ENCODE results near the gene CFAP20.
"Not testable (repeated sequence)": the region's sequence is repeated elsewhere in the genome, so short reads cannot be mapped to it uniquely, and the experiment has no call there.

The CFAP20 gene

DNA sequence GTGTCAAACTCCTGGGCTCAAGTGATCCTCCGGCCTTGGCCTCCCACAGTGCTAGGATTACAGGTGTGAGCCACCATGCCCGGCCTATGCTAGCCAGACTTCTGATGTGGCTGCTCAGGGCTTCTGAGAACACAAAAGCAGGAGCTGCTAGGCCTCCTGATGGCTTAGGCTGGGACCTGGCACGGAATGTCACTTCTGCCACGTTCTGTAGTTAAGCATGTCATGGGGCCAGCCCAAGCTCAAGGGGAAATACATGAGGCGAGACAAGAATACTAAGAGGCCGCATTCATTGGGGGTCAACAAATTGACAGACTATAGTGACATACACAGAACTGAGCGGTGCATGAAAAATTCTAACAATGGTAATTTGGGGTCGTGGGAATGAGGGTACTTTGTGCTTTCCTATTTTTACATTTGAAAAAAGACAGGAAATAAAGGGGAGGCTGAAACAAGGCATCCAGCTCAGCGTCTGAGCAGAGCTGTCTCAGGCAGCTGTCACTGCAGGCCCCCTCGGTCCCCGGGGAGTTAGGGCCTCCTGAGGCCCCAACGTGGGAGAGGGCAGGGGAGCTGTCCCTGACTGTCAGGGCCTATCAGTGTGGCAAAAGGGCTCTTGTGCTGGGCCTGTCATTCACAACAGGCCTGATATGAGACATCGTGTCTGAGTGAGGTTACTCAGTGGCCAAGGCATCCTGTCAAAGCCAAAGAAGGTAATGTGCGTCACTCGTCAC, 26.4 kb downstream of the CFAP20 start:
- peaks cover 61% of the 10 kb centered on the region for H3K4me1 ChIP-seq
- no peak for TF ChIP-seq Cebpa-rat (IDR thresholded peaks at IDR 0.05)
- no peaks in the 10 kb centered on the region for H4K20me1 ChIP-seq
- peak overlapping the region; percentile 52; the same call in 1 of the 2 replicates for H3K27ac ChIP-seq
- H3K4me2 ChIP-seq: peak overlapping the region; percentile 65
- no peaks in the 10 kb centered on the region for H3K36me3 ChIP-seq
- peak overlapping the region; percentile 40; the same call in 1 of the 2 replicates for H3K9ac ChIP-seq
- no peak overlapping the region for H3K4me3 ChIP-seq
- H3K9me3 ChIP-seq: no peaks in the 10 kb centered on the region
- no peaks in the 10 kb centered on the region for H3K27me3 ChIP-seq

DNA sequence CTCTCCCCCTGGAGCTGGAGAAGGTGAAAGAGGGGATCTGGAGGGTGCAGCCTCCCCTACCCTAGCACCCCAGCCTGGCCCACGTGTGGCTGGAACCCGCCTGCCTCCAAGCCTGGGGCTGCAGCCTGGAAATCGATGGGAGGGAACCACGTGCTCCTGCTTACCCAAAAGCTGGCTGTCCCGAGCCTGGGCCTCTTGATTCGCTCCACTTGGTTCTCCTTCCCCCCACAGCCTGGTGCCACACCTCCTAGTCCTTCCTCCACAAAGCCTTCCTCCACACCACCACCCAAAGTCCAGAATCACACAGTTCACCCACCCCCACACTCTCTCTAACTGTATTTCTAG, 29.3 kb downstream of the CFAP20 start:
- Histone ChIP-seq H3K36me3 (no peaks in the 10 kb centered on the region), H3K27me3 (no peaks in the 10 kb centered on the region), H3K9ac (peak overlapping the region; percentile 30), H4K20me1 (no peaks in the 10 kb centered on the region), H3K27ac (no peak overlapping the region), H3K9me3 (no peaks in the 10 kb centered on the region), H3K4me3 (no peak overlapping the region), H3K4me1 (peaks cover 58% of the 10 kb centered on the region), H3K4me2 (peak overlapping the region; percentile 75)
- no peak for TF ChIP-seq Cebpa-rat (IDR thresholded peaks at IDR 0.05)

DNA sequence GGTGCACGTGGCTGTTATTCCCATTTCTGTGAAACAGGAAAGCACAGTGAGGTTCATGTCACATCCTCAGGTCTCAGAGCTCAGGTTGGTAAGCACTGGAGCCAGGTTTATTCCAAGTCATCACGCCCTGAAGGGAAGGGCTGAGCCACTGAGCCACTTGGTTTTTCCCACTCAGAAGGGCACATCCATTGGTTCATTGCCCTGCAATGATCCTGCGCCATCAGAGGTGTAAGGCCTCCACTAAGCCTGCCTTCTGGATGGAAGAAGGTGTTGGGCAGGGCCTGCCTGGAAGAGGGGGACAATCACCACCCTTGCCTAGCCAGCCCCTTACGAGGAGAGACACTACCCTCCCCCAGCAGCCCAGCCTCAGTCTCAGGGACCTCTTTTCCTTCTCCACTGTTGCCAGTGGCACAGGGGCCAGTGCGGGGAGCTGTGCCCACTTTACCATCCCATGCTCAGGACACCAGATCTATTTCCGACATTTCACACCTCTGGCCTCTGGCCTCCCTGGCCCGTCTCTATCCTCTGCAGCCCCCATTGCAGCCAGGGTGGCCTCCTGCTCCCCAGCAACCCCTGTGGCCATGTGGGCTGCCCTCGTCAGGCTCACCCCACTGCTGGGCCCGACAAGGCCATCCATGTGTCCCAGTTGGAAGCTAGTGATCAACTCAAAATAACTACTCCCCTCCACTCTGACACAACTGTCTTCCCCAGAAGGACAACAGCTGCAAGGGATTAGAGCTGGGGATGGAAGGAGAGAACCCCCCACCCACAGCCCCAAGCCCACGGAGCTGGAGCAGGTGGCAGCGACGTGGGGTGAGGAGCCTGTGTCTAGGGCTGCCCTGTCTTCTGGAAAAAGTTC, 29.9 kb downstream of the CFAP20 start:
- peak overlapping the region; percentile 75 for H3K4me2 ChIP-seq
- H3K9me3 ChIP-seq: no peaks in the 10 kb centered on the region
- TF ChIP-seq Cebpa-rat (IDR thresholded peaks at IDR 0.05): no peak
- no peak overlapping the region for H3K27ac ChIP-seq
- no peak overlapping the region for H3K4me3 ChIP-seq
- peaks cover 57% of the 10 kb centered on the region for H3K4me1 ChIP-seq
- H3K27me3 ChIP-seq: no peaks in the 10 kb centered on the region
- H3K9ac ChIP-seq: peak overlapping the region; percentile 30
- H4K20me1 ChIP-seq: no peaks in the 10 kb centered on the region
- no peaks in the 10 kb centered on the region for H3K36me3 ChIP-seq

DNA sequence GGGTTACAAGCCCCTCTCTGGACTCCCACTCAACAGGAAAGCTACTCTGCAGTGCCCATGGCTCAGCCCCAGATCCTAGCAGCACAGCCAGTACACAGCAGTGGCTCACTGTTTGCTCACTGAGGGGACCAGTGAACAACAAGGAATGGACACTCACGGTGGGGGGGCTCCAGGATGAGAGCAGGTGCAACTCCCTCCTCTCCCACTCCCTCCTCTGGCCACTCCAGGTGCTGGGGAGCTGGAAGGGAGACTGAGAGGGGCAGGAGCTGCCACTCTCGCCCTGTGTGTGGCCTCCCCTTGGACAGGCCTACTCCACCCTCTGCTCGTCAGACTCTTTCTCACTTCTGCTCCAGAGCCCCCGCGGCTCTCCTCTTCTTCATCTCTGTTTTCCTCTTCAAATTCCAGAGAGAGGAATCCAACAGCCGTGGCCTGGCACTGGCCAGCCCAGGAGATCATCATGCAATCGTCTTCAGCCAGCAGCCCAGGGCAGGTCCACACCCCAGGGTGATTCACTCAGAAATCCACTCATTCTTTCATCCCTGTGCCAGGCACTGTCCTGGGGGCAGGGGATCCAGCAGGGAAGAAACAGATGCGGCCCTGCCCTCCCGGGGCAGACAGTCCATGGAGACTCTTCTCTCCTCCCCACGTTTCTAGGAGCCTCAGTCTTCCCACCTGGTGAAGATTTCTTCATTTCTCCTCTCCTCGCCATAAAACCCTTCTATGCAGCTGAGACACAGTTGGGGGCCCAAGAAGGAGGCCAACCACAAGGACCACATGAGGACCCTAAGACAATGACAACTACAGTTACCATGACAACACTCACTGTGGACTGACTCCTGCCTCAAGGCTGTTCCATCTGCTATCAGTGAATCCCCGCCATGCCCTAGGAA, 30.7 kb downstream of the CFAP20 start:
- peaks cover 54% of the 10 kb centered on the region for H3K4me1 ChIP-seq
- H4K20me1 ChIP-seq: no peaks in the 10 kb centered on the region

DNA sequence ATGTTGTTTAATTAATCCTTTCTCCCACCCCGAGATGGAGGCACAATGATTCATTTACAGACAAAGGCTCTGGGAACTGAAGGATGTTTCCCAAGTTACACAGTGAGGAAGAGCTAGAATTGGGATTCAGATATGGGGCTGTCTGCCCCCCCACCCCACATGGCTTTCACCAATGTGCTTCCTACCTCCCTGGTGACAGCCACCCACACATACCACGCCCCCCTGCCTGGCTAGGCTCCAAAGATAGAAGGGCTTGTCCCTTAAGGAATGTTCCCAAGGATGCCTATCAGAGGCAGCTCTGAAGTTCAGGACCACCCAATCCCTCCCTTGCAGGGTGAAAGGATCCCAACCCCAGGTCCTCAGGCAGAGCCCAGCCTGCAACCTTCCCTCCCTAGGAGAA, 32.9 kb downstream of the CFAP20 start:
- no peaks in the 10 kb centered on the region for H3K9me3 ChIP-seq
- H3K9ac ChIP-seq: no peak overlapping the region
- H4K20me1 ChIP-seq: no peaks in the 10 kb centered on the region
- H3K36me3 ChIP-seq: no peaks in the 10 kb centered on the region
- H3K4me2 ChIP-seq: no peak overlapping the region
- H3K27me3 ChIP-seq: no peaks in the 10 kb centered on the region
- H3K4me1 ChIP-seq: peaks cover 32% of the 10 kb centered on the region
- TF ChIP-seq Cebpa-rat (IDR thresholded peaks at IDR 0.05): no peak
- H3K4me3 ChIP-seq: no peak overlapping the region
- H3K27ac ChIP-seq: no peak overlapping the region

More for the DNA sequence above, 30.7 kb downstream of the CFAP20 start:
- Histone ChIP-seq H3K4me3 (no peak overlapping the region), H3K27ac (no peak overlapping the region), H3K27me3 (no peaks in the 10 kb centered on the region), H3K9me3 (no peaks in the 10 kb centered on the region), H3K36me3 (no peaks in the 10 kb centered on the region), H3K9ac (no peak overlapping the region), H3K4me2 (no peak overlapping the region)
- TF ChIP-seq Cebpa-rat (IDR thresholded peaks at IDR 0.05): no peak

DNA sequence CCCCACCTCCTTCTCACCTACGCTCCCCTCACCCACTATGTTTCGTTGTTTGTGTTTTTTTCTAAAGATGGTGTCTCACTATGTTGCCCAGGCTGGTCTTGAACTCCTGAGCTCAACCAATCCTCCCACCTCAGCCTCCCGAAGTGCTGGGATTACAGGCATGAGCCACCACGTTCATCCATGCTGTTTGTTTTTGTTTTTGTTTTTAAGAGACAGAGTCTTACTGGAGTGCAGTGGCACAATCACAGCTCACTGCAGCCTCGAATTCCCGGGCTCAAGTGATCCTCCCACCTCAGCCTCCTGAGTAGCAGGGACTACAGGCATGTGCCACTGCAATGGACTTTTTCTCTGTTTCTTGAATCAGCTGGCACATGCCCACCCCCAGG, 33.6 kb downstream of the CFAP20 start:
- not testable (repeated sequence) for H3K9ac ChIP-seq, H3K27ac ChIP-seq, H3K36me3 ChIP-seq, H4K20me1 ChIP-seq, H3K27me3 ChIP-seq, H3K9me3 ChIP-seq, H3K4me3 ChIP-seq
- Histone ChIP-seq H3K4me2 (peak overlapping the region; percentile 25; the same call in 1 of the 2 replicates), H3K4me1 (peaks cover 25% of the 10 kb centered on the region)

DNA sequence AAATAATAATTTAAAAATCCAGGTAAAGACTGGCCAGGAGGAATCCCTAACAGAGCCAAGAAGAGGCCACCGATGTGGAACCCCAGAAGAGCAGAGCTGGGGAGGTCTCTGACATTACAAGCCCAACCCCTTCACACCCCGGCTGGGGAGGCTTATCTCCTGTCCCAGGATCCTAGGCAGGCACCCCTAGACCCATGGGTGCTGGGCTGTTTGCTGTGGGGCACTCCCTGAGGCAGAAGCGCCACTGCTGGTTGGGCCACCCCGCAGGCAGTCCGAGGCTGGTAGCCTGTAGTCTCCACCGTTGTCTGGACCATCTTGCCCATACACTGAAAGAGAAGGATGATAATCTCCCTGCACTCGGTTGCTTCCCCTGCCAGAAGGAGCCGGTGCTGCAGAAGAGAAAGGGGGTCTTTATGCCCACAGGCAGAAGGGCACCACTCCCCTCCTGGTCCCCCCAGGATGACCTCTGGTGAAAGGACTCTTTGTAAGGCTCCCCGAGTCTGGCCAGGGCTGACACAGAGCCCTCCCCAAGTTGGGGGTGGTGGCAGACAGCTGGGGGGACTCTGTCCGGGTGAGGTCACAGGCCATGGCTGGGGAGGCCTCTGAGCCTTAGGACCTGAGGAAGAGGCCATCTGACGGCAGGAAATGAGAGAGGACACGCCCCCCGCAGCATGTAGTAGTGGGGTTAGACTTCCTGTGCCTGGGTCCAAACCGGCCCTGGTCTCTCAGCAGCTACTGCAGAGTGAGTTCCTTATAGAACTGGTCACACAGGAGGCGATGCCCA, 34.2 kb downstream of the CFAP20 start:
- no peak overlapping the region for H3K27ac ChIP-seq
- H3K27me3 ChIP-seq: no peaks in the 10 kb centered on the region
- H3K4me3 ChIP-seq: no peak overlapping the region
- H3K4me1 ChIP-seq: peaks cover 19% of the 10 kb centered on the region
- H3K9me3 ChIP-seq: no peaks in the 10 kb centered on the region
- H3K36me3 ChIP-seq: no peaks in the 10 kb centered on the region
- no peak overlapping the region for H3K9ac ChIP-seq
- H3K4me2 ChIP-seq: peak overlapping the region; percentile 25; the same call in 1 of the 2 replicates
- no peak for TF ChIP-seq Cebpa-rat (IDR thresholded peaks at IDR 0.05)
- no peaks in the 10 kb centered on the region for H4K20me1 ChIP-seq

DNA sequence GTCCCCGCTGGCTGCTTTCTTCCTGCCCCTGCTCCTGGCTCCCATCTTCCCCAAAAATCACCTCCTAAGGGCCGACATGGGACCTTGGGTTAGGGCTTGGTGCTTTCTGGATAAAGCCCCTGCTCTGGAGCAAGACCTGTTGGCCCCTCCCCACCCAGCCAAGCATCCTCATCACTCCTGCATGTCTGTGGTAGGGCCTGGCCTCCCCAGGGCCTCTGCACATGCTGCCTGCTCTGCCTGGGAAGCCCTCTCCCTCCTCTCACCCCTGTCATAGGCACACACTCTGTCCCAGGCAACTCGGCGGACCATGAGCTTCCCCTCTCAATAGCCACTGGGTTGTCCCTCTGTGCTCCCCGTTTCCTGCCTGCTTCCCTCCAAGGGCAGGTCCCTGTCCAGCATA, 35.2 kb downstream of the CFAP20 start:
- H3K36me3 ChIP-seq: no peaks in the 10 kb centered on the region
- H3K27ac ChIP-seq: no peak overlapping the region
- H3K4me2 ChIP-seq: no peak overlapping the region
- H3K9ac ChIP-seq: no peak overlapping the region
- no peak overlapping the region for H3K4me3 ChIP-seq
- peaks cover 9% of the 10 kb centered on the region for H3K4me1 ChIP-seq
- H3K9me3 ChIP-seq: 0 out of 2 replicates have a peak, but pooled peaks cover 3% of the 10 kb centered on the region
- no peaks in the 10 kb centered on the region for H3K27me3 ChIP-seq
- no peaks in the 10 kb centered on the region for H4K20me1 ChIP-seq
- no peak for TF ChIP-seq Cebpa-rat (IDR thresholded peaks at IDR 0.05)

DNA sequence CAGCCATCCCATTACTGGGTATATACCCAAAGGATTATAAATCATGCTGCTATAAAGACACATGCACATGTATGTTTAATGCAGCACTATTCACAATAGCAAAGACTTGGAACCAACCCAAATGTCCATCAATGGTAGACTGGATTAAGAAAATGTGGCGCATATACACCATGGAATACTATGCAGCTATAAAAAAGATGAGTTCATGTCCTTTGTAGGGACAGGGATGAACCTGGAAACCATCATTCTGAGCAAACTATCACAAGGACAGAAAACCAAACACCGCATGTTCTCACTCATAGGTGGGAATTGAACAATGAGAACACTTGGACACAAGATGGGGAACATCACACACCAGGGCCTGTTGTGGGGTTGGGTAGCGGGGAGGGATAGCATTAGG, 38.8 kb downstream of the CFAP20 start:
- peaks cover 25% of the 10 kb centered on the region for H3K4me1 ChIP-seq
- not testable (repeated sequence) for H3K36me3 ChIP-seq, H4K20me1 ChIP-seq, H3K4me3 ChIP-seq, H3K27ac ChIP-seq, H3K9ac ChIP-seq, H3K27me3 ChIP-seq, H3K4me2 ChIP-seq, H3K9me3 ChIP-seq

All from BLaER1 (cell line).